ENCODE results near the gene MRPL58. TPM values are rescaled to one million over a fixed set of nuclear protein-coding genes. Genes with fewer than 3 reads are reported as not detected.
A peak's percentile ranks its signal among the peaks of the same experiment; 100 is the strongest.

MRPL58 gene
- 22.2 TPM for total RNA-seq (ENCODE audit: unreplicated experiment)
- long read RNA-seq, transcript MRPL58-201 (6 exons, 890 nt), result major isoform, 18 of 21 reads
- long read RNA-seq, partial matches to known transcripts, result 0 of 21 reads
- long read RNA-seq, other reads (novel, unspliced or antisense), result 3 of 21 reads

GRCh38 chr17:75012346-75013091 lies at the start of gene MRPL58:
TSS of gene MRPL58 (plus strand) at chr17:75012670. CDS start at chr17:75012687, 17 bp downstream.
- Mint-ChIP-seq H3K4me3 (ENCODE audit: unreplicated experiment) (peak within 1 kb of the TSS; percentile 98), H3K27ac (ENCODE audit: unreplicated experiment) (peak within 1 kb of the TSS; percentile 100), H3K9me3 (ENCODE audit: unreplicated experiment) (peaks cover 6% of the 10 kb centered on the region), H3K4me1 (ENCODE audit: low read depth, unreplicated experiment) (peaks cover 22% of the 10 kb centered on the region), H3K36me3 (ENCODE audit: unreplicated experiment) (no peaks in the 10 kb centered on the region), H3K27me3 (ENCODE audit: unreplicated experiment) (peaks cover 9% of the 10 kb centered on the region)
- DNase-seq, result peak; percentile 92
- TF ChIP-seq CTCF (IDR thresholded peaks at IDR 0.05; ENCODE audit: partially characterized antibody, unreplicated experiment), result peak; percentile 74

GRCh38 chr17:74963656-74964055 lies 48.8 kb upstream of the MRPL58 start:
- no peaks in the 10 kb centered on the region for H3K36me3 Mint-ChIP-seq (ENCODE audit: unreplicated experiment)
- no peak for DNase-seq
- H3K27ac Mint-ChIP-seq (ENCODE audit: unreplicated experiment), result no peak overlapping the region
- peaks cover 5% of the 10 kb centered on the region for H3K9me3 Mint-ChIP-seq (ENCODE audit: unreplicated experiment)
- H3K27me3 Mint-ChIP-seq (ENCODE audit: unreplicated experiment), result peaks cover 5% of the 10 kb centered on the region
- peaks cover 1% of the 10 kb centered on the region for H3K4me1 Mint-ChIP-seq (ENCODE audit: low read depth, unreplicated experiment)
- no peak for TF ChIP-seq CTCF (IDR thresholded peaks at IDR 0.05; ENCODE audit: partially characterized antibody, unreplicated experiment)
- no peak overlapping the region for H3K4me3 Mint-ChIP-seq (ENCODE audit: unreplicated experiment)

GRCh38 chr17:74964246-74964761 lies 48.2 kb upstream of the MRPL58 start:
- peaks cover 6% of the 10 kb centered on the region for H3K9me3 Mint-ChIP-seq (ENCODE audit: unreplicated experiment)
- no peak overlapping the region for H3K4me3 Mint-ChIP-seq (ENCODE audit: unreplicated experiment)
- H3K27ac Mint-ChIP-seq (ENCODE audit: unreplicated experiment), result no peak overlapping the region
- peaks cover 5% of the 10 kb centered on the region for H3K27me3 Mint-ChIP-seq (ENCODE audit: unreplicated experiment)
- no peak for TF ChIP-seq CTCF (IDR thresholded peaks at IDR 0.05; ENCODE audit: partially characterized antibody, unreplicated experiment)
- no peaks in the 10 kb centered on the region for H3K36me3 Mint-ChIP-seq (ENCODE audit: unreplicated experiment)
- DNase-seq, result no peak
- H3K4me1 Mint-ChIP-seq (ENCODE audit: low read depth, unreplicated experiment), result peaks cover 1% of the 10 kb centered on the region

GRCh38 chr17:74964988-74965622 lies 47.4 kb upstream of the MRPL58 start:
- DNase-seq, result no peak
- H3K27ac Mint-ChIP-seq (ENCODE audit: unreplicated experiment), result no peak overlapping the region
- H3K4me1 Mint-ChIP-seq (ENCODE audit: low read depth, unreplicated experiment), result peaks cover 1% of the 10 kb centered on the region
- no peaks in the 10 kb centered on the region for H3K36me3 Mint-ChIP-seq (ENCODE audit: unreplicated experiment)
- H3K4me3 Mint-ChIP-seq (ENCODE audit: unreplicated experiment), result peak overlapping the region; percentile 47
- H3K9me3 Mint-ChIP-seq (ENCODE audit: unreplicated experiment), result peaks cover 6% of the 10 kb centered on the region
- peaks cover 3% of the 10 kb centered on the region for H3K27me3 Mint-ChIP-seq (ENCODE audit: unreplicated experiment)
- no peak for TF ChIP-seq CTCF (IDR thresholded peaks at IDR 0.05; ENCODE audit: partially characterized antibody, unreplicated experiment)
